GM18507 (cell line): ENCODE data around the gene ANK2.

Experiments
- DNase-seq: peaks from one replicate; pipeline ENCODE4 v3.0.0; 2011; ENCODE audit warnings: low read depth; ENCODE audit not compliant: insufficient read length; ENCODE audit errors: extremely low spot score
- FAIRE-seq: peaks from 2 replicates; lab custom pipeline; 2011; peaks lifted over from hg19 to GRCh38; lab: Jason Lieb, UNC

The ANK2 gene

GRCh38 chr4:113144091-113144490 lies 94.6 kb downstream of the ANK2 start:
- FAIRE-seq (no peak), DNase-seq (no peak)

GRCh38 chr4:113145147-113145518 lies 95.7 kb downstream of the ANK2 start:
- DNase-seq (no peak), FAIRE-seq (no peak)

GRCh38 chr4:113145519-113146291 lies 96.3 kb downstream of the ANK2 start:
- FAIRE-seq: no peak
- no peak for DNase-seq

GRCh38 chr4:113146876-113147358 lies 97.5 kb downstream of the ANK2 start:
- FAIRE-seq: no peak
- no peak for DNase-seq

- FAIRE-seq (no peak), DNase-seq (no peak)
Observed at GRCh38 chr4:113147498-113148111, 98.2 kb downstream of the ANK2 start.

- DNase-seq: no peak
Observed at GRCh38 chr4:113148925-113149324, 99.5 kb downstream of the ANK2 start.

GRCh38 chr4:113153529-113154101 lies 104.2 kb downstream of the ANK2 start:
- FAIRE-seq (no peak), DNase-seq (no peak)

More at GRCh38 chr4:113148925-113149324, 99.5 kb downstream of the ANK2 start:
- no peak for FAIRE-seq

- DNase-seq (no peak), FAIRE-seq (no peak)
Observed at GRCh38 chr4:113154281-113154680, 104.8 kb downstream of the ANK2 start.

- DNase-seq (no peak), FAIRE-seq (no peak)
Observed at GRCh38 chr4:113157086-113157857, 107.8 kb downstream of the ANK2 start.

- no peak for DNase-seq
- no peak for FAIRE-seq
Observed at GRCh38 chr4:113159942-113160545, 110.6 kb downstream of the ANK2 start.

- DNase-seq: no peak
- no peak for FAIRE-seq
Observed at GRCh38 chr4:113160548-113160947, 111.1 kb downstream of the ANK2 start.

GRCh38 chr4:113162089-113162488 lies 112.6 kb downstream of the ANK2 start:
- no peak for DNase-seq
- no peak for FAIRE-seq

GRCh38 chr4:113169368-113169767 lies 119.9 kb downstream of the ANK2 start:
- FAIRE-seq: no peak
- no peak for DNase-seq

GRCh38 chr4:113170115-113170804 lies 120.8 kb downstream of the ANK2 start:
- no peak for FAIRE-seq
- no peak for DNase-seq

GRCh38 chr4:113170805-113171468 lies 121.5 kb downstream of the ANK2 start:
- DNase-seq: no peak
- no peak for FAIRE-seq

- no peak for DNase-seq
- FAIRE-seq: no peak
Observed at GRCh38 chr4:113173126-113173792, 123.8 kb downstream of the ANK2 start.

GRCh38 chr4:113173793-113174264 lies 124.4 kb downstream of the ANK2 start:
- no peak for FAIRE-seq
- DNase-seq: no peak

GRCh38 chr4:113179091-113179490 lies 129.6 kb downstream of the ANK2 start:
- no peak for DNase-seq
- FAIRE-seq: no peak
